CMK (cell line): ENCODE results near the gene ZNF714.

Experiments used
- DNase-seq: peaks from one replicate; pipeline ENCODE4 v3.0.0-alpha.2; 2010; ENCODE audit warnings: low read depth

The ZNF714 gene

GRCh38 chr19:21130097-21130775, 48.2 kb downstream of the ZNF714 start:
- no peak for DNase-seq

GRCh38 chr19:21133633-21134032, 51.6 kb downstream of the ZNF714 start:
- DNase-seq, result no peak

DNA sequence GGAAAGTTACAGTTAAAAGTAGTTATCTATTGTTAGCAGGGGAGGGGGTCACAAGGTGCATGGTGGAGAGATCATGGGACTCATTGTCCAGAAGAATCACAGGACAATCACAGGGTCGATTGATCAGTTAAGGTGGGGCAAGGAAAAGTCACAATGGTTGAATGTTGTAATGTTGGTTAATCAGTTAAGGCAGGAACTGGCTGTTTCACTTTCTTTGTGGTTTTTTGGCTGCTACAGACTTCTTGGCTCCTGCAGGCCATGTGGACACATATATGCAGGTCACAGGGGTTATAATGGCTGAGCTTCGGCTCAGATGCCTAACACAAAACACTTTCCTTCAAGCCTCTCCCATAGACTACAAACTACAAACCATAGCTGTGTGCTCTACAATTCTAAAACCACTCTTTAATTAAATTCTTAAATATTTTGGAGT, 52.9 kb downstream of the ZNF714 start:
- no peak for DNase-seq

GRCh38 chr19:21135433-21135832, 53.4 kb downstream of the ZNF714 start:
- DNase-seq, result no peak

GRCh38 chr19:21138130-21138529, 56.1 kb downstream of the ZNF714 start:
- no peak for DNase-seq

- DNase-seq, result peak; percentile 43
Measured at GRCh38 chr19:21141006-21141405, 59.0 kb downstream of the ZNF714 start.

GRCh38 chr19:21141787-21142464, 59.9 kb downstream of the ZNF714 start, which contains the start of gene ZNF431:
Gene ZNF431, plus strand, starts transcription at chr19:21142040. Its CDS starts 144 bp downstream, at chr19:21142184.
- peak; percentile 77 for DNase-seq

DNA sequence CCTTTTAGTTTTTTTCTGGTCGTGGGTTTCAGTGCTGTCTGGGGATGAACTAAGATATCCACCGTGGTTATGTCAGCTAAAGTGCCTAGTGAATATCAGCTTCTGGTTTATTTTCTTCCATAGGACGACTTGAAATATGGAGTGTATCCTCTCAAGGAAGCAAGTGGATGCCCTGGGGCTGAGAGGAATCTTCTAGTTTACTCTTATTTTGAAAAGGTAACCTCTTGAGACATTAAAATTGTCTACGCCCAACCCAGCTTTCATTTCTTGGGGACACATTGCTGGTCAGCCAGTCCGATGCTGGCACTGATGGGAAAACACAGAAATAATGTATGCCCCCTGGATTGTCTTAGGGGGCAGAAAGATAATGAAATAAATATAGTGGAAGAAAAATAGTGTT, 61.4 kb downstream of the ZNF714 start:
- DNase-seq, result no peak

DNA sequence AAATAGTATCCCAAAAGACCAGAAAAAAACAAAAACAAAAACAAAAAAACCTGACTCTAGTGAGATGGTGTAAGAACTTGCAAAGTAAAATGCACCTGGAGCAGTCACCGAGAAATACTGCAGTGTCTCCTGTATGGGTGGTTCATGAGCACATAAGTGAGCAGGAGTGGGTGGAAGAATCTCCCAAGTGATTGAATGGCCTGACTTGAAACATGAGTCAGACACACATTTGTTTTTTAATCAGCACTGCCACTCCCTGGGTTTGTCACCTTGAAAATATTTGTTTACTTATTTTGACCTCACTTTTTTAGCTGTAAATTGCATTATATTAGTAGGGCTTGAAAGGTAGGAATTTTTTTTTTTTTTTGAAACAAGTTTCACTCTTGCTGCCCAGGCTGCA, 61.9 kb downstream of the ZNF714 start:
- no peak for DNase-seq

GRCh38 chr19:21147540-21147939, 65.5 kb downstream of the ZNF714 start:
- DNase-seq, result no peak

DNA sequence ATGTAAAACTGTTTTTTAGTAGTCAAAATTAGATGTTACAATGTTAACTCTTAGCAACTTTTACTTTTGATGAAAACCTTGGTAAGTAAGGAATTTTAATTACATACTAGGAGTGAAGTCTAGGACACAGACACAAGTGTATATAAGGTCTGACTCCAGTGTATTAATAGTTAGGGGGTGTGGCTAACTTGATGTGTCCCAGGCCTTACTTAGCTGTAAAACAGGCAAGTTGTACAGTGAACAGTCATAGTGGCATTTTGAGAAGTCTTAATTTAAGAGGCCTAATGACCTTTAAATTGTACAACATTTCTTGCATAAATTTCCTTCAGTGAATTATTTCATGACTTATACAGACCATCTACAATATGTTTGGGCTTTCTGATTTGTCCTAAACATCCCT, 66.7 kb downstream of the ZNF714 start:
- no peak for DNase-seq

DNA sequence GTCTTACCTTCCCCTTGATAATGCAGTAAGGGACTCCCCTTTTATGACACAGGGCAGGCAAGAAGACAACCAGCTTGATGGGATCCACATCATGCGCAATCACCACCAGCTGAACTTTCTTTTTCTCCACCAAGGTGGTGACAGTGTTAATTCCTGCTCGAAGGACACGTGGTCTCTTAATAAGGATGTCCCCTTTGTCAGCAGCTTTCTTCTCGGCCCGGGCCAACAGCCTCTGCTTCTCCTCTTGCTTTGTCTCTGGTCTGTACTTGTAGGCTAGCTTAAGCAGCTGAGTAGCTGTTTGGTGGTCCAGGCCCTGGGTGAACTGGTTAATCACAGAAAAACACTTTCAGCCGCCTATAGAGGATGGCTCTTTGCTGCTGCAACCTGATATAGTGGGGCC, 67.9 kb downstream of the ZNF714 start:
- no peak for DNase-seq

- no peak for DNase-seq
Measured at GRCh38 chr19:21151460-21151859, 69.5 kb downstream of the ZNF714 start.

DNA sequence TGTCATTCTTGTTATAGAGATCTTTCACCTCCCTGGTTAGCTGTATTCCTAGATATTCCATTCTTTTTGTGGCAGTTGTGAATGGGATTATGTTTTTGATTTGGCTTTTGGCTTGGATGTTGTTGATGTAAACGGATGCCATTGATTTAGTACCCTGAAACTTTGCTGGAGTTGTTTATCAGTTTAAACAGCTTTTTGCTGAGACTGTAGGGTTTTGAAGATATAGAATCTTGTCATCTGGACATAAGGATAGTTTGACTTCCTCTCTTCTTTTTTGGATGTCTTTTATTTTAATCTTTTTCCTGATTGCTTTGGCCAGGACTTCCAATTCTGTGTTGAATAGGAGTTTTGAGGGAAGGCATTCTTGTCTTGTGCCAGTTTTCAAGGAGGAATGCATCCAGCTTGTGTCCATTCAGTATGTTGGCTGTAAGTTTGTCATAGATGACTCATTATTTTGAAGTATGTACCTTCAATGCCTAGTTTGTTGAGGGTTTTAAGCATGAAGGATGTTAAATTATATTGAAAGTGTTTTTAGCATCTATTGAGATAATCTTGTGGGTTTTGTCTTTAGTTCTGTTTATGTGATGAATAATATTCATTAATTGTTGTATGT, 76.6 kb downstream of the ZNF714 start:
- DNase-seq, result no peak

DNA sequence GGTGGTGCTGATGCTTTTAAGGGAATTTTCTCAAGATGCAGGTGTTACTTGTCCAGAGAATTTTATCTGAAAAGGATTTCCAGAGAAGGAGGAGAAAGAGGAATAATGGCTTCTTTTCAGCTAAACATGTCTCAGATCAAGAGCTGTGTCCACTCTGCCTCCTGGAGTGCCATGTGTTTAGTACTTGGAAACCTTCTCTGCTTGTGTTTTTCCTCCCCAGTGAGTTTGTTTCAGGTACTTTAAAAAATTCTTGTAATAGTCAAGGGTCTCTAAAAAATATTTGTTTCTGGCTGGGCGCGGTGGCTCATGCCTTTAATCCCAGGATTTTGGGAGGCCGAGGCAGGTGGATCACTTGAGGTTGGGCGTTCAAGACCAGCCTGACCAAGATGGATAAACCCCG, 82.5 kb downstream of the ZNF714 start:
- DNase-seq, result no peak

- no peak for DNase-seq
Measured at GRCh38 chr19:21166436-21166835, 84.4 kb downstream of the ZNF714 start.
